HG03025 (cell line): ENCODE results near the gene SCO1.

Source experiments
- ATAC-seq: cut with Tn5 transposase; IDR thresholded peaks from one replicate; pipeline ENCODE4 v1.9.1; 2021; ENCODE audit warnings: mild to moderate bottlenecking, moderate library complexity; ENCODE audit not compliant: unreplicated experiment, low FRiP score

SCO1 gene

DNA sequence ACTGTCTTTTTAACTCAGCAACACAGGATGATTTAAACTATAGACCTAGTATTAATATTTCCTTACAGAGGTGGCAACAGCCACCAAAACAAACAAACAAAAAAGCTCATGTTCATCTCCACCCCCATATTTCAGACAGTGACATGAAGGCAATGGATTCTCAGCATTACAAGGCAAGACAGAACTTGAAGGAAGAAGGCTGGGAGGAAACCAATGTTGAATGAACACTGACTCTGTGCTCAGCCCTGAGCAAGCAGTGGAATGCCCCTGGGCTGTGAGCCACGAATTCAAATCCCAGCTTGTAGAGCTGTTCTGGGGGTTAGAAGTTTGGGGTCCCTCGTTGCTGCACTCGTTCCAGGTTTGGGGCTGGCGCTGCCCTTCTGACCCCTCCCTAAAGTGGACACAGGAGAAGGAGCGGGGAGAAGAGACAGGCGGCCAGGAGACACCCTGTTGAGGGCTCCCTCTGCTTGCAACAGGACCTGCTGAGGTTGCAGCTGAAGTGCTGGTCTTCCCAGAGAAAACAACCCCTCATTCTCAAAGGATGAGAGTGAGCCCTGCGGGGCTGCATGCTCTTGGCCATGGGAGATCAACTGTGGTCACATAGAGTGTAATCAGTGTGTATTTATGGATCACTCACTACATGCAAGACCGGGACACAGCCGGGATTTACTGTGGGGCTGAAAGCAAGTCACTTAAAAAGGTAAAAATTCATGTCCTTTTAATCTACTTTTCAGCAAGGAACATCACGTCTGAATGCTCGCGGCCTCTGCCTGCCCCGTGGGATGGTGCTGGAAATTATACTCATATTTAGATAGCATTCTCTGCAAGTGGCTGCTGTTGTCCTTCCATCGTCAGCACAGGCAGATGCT is 74.5 kb downstream of the SCO1 start:
- ATAC-seq, result no peak
